HEK293T (cell line): ENCODE measurements around the gene SPP1.
"Not testable (repeated sequence)": the region's sequence is repeated elsewhere in the genome, so short reads cannot be mapped to it uniquely, and the experiment has no call there.

Source experiments
- CTCF ChIA-PET: fragments of 350-600 bp; formaldehyde crosslinking; extraction: SDS; loops from one replicate; lab custom pipeline; 2021; ENCODE audit warnings: antibody characterized with exemption, inconsistent platforms; lab: Yijun Ruan, JAX
- POLR2A ChIA-PET: fragments of 350-600 bp; formaldehyde crosslinking; extraction: SDS; loops from one replicate; lab custom pipeline; 2020; ENCODE audit warnings: antibody characterized with exemption, inconsistent platforms; lab: Yijun Ruan, JAX
- DNase-seq: peaks from one replicate; pipeline ENCODE4 v3.0.0; 2012; ENCODE audit warnings: mixed read lengths; ENCODE audit errors: extremely low spot score
- ARNT ChIP-seq: fragments of 450-650 bp; IDR thresholded peaks from 2 replicates; pipeline ENCODE4 v1.6.1; 2017; ENCODE audit warnings: mild to moderate bottlenecking
- BHLHE40 ChIP-seq: fragments of 450-650 bp; IDR thresholded peaks from 2 replicates; pipeline ENCODE4 v1.6.1; 2016; ENCODE audit warnings: mild to moderate bottlenecking, moderate library complexity, borderline replicate concordance
- CTBP1 ChIP-seq: fragments of 450-650 bp; IDR thresholded peaks from 2 replicates; pipeline ENCODE4 v1.6.1; 2016; ENCODE audit warnings: borderline replicate concordance
- ELF4 ChIP-seq: fragments of 450-650 bp; IDR thresholded peaks from 2 replicates; pipeline ENCODE4 v1.6.1; 2017; ENCODE audit warnings: antibody characterized with exemption
- FOXA1 ChIP-seq: fragments of 450-650 bp; IDR thresholded peaks from 2 replicates; pipeline ENCODE4 v1.6.1; 2016; ENCODE audit warnings: mild to moderate bottlenecking
- FOXK2 ChIP-seq: fragments of 450-650 bp; IDR thresholded peaks from 2 replicates; pipeline ENCODE4 v1.6.1; 2016; ENCODE audit warnings: mild to moderate bottlenecking
- FOXM1 ChIP-seq: fragments of 450-650 bp; IDR thresholded peaks from 2 replicates; pipeline ENCODE4 v1.6.1; 2017; ENCODE audit warnings: mild to moderate bottlenecking, borderline replicate concordance
- HDGF ChIP-seq: fragments of 450-650 bp; IDR thresholded peaks from 2 replicates; pipeline ENCODE4 v1.6.1; 2017; ENCODE audit warnings: antibody characterized with exemption, borderline replicate concordance
- L3MBTL2 ChIP-seq: fragments of 450-650 bp; conservative IDR thresholded peaks from 2 replicates; pipeline ENCODE4 v1.6.1; 2016; ENCODE audit warnings: mild to moderate bottlenecking
- LEF1 ChIP-seq: fragments of 450-650 bp; IDR thresholded peaks from 2 replicates; pipeline ENCODE4 v1.6.1; 2017; ENCODE audit warnings: mild to moderate bottlenecking, borderline replicate concordance
- NFRKB ChIP-seq: fragments of 450-650 bp; IDR thresholded peaks from 2 replicates; pipeline ENCODE4 v1.6.1; 2016; ENCODE audit warnings: mild to moderate bottlenecking, moderate library complexity
- SP1 ChIP-seq: fragments of 450-650 bp; IDR thresholded peaks from 2 replicates; pipeline ENCODE4 v1.6.1; 2017
- SUZ12 ChIP-seq: fragments of 450-650 bp; IDR thresholded peaks from 2 replicates; pipeline ENCODE4 v1.6.1; 2016; ENCODE audit warnings: mild to moderate bottlenecking
- TARDBP ChIP-seq: fragments of 450-650 bp; IDR thresholded peaks from 2 replicates; pipeline ENCODE4 v1.6.1; 2016
- ZNF384 ChIP-seq: fragments of 450-650 bp; IDR thresholded peaks from 2 replicates; pipeline ENCODE4 v1.6.1; 2016
- TF ChIP-seq, protein P1 (sequence below): fragments of 450-650 bp; IDR thresholded peaks from 2 replicates; pipeline ENCODE4 v1.6.1; 2016

The SPP1 gene

DNA sequence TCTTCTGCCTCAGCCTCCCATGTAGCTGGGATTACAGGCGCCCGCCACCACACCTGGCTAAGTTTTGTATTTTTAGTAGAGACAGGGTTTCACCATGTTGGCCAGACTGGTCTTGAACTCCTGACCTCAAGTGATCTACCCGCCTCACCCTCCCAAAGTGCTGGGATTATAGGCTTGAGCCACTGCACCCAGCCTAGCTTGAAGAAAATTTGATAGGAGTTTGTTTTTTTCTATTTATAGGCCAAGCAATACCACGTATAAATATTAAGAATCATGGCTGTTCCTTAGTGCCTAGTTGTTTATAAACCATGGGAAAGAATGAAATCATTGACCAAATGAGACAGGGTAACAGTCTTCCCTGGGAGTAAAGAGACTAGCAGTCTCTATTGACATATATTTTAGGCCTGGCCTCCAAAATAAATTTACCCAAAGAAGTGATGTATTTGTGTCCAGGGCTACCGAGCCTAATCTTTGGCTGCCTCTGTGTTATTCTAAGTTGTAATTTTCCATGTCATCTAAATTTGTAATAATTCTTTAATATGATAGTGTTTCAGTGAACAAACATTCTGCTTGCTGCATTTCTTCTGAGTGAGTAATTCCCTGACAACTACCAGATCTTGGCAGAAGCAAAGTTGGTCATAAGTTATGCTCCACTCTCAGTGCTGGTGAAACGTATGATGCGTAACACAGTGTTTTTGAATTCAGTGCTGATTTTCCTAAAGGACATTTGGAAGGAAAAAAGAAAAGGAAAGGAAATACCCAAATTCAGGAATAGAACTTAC, 42.2 kb downstream of the SPP1 start:
- no peak for DNase-seq
- TF ChIP-seq ELF4 (no peak), HDGF (no peak), NFRKB (no peak), FOXA1 (no peak), L3MBTL2 (no peak), BHLHE40 (no peak), TARDBP (no peak), ARNT (no peak), CTBP1 (no peak), SUZ12 (no peak), FOXK2 (no peak), FOXM1 (no peak), SP1 (no peak), LEF1 (no peak), ZNF384 (no peak)
- TF ChIP-seq, protein P1, sequence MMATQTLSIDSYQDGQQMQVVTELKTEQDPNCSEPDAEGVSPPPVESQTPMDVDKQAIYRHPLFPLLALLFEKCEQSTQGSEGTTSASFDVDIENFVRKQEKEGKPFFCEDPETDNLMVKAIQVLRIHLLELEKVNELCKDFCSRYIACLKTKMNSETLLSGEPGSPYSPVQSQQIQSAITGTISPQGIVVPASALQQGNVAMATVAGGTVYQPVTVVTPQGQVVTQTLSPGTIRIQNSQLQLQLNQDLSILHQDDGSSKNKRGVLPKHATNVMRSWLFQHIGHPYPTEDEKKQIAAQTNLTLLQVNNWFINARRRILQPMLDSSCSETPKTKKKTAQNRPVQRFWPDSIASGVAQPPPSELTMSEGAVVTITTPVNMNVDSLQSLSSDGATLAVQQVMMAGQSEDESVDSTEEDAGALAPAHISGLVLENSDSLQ: no peak
- CTCF ChIA-PET: no interaction called here
- POLR2A ChIA-PET: no interaction called here

DNA sequence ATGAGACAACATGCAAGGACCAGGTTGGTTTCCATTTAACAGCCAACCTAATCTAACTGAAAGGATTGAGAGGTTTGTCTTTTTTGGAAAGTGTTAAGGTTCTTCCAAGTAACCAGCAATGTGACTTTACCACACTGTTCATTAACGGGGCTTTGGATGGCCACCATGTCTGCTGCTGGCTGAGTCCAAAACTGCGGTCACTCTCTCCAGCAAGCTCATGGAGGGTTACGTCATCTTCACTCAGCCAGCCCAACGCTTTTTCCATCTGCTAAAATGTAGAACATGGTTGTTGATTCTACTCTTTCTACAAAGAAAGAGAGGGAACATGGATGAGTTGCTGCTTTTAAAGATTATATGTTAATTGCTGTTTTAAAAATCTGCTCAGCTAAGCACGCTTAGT, 43.0 kb downstream of the SPP1 start:
- TF ChIP-seq SUZ12 (no peak), NFRKB (no peak), ARNT (no peak), SP1 (no peak), FOXA1 (no peak), ELF4 (no peak), L3MBTL2 (no peak), FOXK2 (no peak), TARDBP (no peak), ZNF384 (no peak), LEF1 (no peak)
- TF ChIP-seq, protein P1: no peak
- POLR2A ChIA-PET: no interaction called here
- CTCF ChIA-PET: no interaction called here
- no peak for DNase-seq

DNA sequence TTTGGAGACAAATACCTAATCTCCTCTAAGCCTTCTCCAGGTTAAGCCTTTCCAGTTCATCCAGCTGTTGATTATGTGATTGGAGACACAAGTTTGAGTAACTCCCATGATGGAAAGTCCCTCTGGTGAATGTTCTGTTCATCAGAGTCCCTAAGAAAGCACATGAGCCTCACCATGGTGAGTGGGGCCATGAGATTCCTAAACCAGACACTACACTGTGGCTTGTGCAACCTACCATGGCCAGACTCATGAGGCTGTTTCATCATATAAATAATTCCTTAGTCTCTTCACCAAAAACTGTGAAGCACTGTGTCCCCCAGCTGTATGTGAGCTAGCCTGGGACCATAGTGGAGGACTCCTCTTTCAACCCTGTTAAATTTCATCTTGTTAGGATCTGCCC, 46.3 kb downstream of the SPP1 start:
- TF ChIP-seq ELF4 (no peak), NFRKB (no peak), BHLHE40 (no peak), L3MBTL2 (no peak), HDGF (no peak), ZNF384 (no peak), FOXA1 (no peak)
- DNase-seq: no peak
- ChIA-PET POLR2A (no interaction called here), CTCF (interaction anchor here (0.9 kb wide), 3 partner anchors 11 to 190 kb away, joined by 3 to 4 read pairs (median 3); no protein-coding TSS in a partner anchor)

DNA sequence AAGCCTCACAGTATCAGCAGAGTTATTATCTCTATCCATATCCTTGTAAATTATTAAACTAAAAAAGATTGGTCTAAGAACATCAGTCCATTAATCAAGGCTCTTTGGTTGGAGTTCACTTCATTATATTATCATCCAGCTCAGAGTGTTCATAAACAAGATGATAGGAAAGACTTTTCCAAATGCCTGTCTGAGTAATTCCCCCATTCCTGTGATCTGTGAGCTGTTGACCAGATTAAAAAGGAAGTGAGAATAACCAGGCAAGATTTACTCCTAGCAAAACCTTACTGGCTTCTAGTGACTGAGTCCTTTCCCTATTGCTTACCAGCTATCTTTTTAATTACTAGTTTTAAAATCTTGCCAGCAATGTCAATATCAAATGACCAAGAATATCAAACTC, 46.8 kb downstream of the SPP1 start:
- POLR2A ChIA-PET: no interaction called here
- TF ChIP-seq BHLHE40 (no peak), FOXA1 (no peak), SUZ12 (no peak), ELF4 (no peak), FOXK2 (no peak), HDGF (no peak), LEF1 (no peak), TARDBP (no peak), FOXM1 (no peak), ARNT (no peak), L3MBTL2 (no peak), SP1 (no peak), ZNF384 (no peak), NFRKB (no peak), CTBP1 (no peak)
- TF ChIP-seq, protein P1: no peak
- CTCF ChIA-PET: no interaction called here
- no peak for DNase-seq

DNA sequence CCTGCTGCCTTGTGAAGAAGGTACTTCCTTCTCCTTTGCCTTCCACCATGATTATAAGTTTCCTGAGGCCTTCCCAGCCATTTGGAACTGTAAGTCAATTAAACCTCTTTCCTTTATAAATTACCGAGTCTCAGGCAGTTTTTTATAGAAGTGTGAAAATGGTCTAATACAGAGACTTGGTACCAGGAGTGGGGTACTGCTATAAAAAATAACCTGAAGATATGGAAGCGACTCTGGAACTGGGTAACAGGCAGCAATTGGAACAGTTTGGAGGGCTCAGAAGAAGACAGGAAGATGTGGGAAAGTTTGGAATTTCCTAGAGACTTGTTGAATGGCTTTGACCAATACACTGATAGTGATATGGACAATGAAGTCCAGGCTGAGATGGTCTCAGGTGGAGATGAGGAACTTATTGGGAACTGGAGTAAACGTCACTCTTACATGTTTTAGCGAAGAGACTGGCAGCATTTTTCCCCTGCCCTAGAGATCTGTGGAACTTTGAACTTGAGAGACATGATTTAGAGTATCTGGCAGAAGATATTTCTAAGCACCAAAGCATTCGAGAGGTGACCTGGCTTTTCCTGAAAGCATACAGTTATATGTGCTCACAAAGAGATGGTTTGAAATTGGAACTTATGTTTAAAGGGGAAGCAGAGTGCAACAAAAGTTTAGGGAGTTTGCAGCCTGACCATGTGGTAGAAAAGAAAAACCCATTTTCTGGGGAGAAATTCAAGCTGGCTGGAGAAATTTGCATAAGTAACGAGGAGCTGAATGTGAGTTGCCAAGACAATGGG, 50.6 kb downstream of the SPP1 start:
- CTCF ChIA-PET, POLR2A ChIA-PET, DNase-seq: not testable (repeated sequence)
